Kidney (tissue), 14 donors: ENCODE measurements around the gene IRX1. TPM values are rescaled to one million over a fixed set of nuclear protein-coding genes. Genes with fewer than 3 reads are reported as not detected.
A peak's percentile ranks its signal among the peaks of the same experiment; 100 is the strongest.

Experiments
- DNase-seq, 5 donors: peaks; one replicate each; pipeline ENCODE4 v3.0.0-alpha.2; 2013 to 2020
- FAIRE-seq: peaks from 2 replicates; lab custom pipeline; 2012; peaks lifted over from hg19 to GRCh38; lab: Jason Lieb, UNC
- H3K27ac ChIP-seq, 2 donors: one replicate each; pipeline ENCODE4 v1.7.0; 2013; ENCODE audit warnings: low read depth in 2 of 2, low read length in 2 of 2, inconsistent platforms in 1 of 2
- H3K27me3 ChIP-seq: one replicate; pipeline ENCODE4 v1.7.1; 2013; ENCODE audit warnings: low read length, inconsistent platforms; ENCODE audit not compliant: control insufficient read depth, insufficient read depth
- H3K36me3 ChIP-seq, 3 donors: one replicate each; pipeline versions ENCODE4 v1.7.0 to v1.7.1; 2013; ENCODE audit warnings: low read length in 3 of 3, control low read depth in 1 of 3, inconsistent platforms in 1 of 3; ENCODE audit not compliant: insufficient read depth in 3 of 3, control insufficient read depth in 2 of 3
- H3K4me1 ChIP-seq, 3 donors: one replicate each; pipeline versions ENCODE4 v1.7.0 to v1.7.1; 2013; ENCODE audit warnings: low read length in 3 of 3, inconsistent platforms in 1 of 3, low read depth in 1 of 3; ENCODE audit not compliant: control insufficient read depth in 2 of 3, insufficient read depth in 2 of 3
- H3K4me3 ChIP-seq, 3 donors: one replicate each; pipeline versions ENCODE4 v1.7.0 to v1.8.1; 2013; ENCODE audit warnings: low read length in 3 of 3, control low read depth in 1 of 3, inconsistent platforms in 1 of 3
- H3K9ac ChIP-seq, 3 donors: one replicate each; pipeline versions ENCODE4 v1.7.0 to v1.7.1; 2013; ENCODE audit warnings: low read length in 3 of 3, control low read depth in 1 of 3, inconsistent platforms in 1 of 3
- H3K9me3 ChIP-seq, 3 donors: one replicate each; pipeline versions ENCODE4 v1.7.0 to v1.7.1; 2013; ENCODE audit warnings: low read length in 3 of 3, control low read depth in 1 of 3, inconsistent platforms in 1 of 3; ENCODE audit not compliant: control insufficient read depth in 2 of 3, insufficient read depth in 1 of 3
- CTCF ChIP-seq: IDR thresholded peaks from 3 replicates; pipeline ENCODE4 v1.5.1; 2012; ENCODE audit warnings: mild to moderate bottlenecking, moderate library complexity, borderline replicate concordance; ENCODE audit not compliant: insufficient read depth; ENCODE audit errors: extremely low read depth
- intact Hi-C: fragments of 100-400 bp; cut with DNase I; formaldehyde crosslinking; loops from one replicate; pipeline ENCODE4 v1.11.1; 2022
- polyA plus RNA-seq: library from polyadenylated mRNA; stranded (reverse); fragments of 350-450 nt; fragmentation: Illumina TruSeq; extraction: RNeasy Lipid Tissue Mini Kit (QIAGEN cat#74804); gene quantifications from one replicate; pipeline ENCODE4 v1.2.3, GENCODE V29; 2014; ENCODE audit warnings: low read depth, low replicate concordance; ENCODE audit not compliant: insufficient read depth
- total RNA-seq: library from RNA; stranded (reverse); fragmentation: NEBNext Ultra II Directional; extraction: Animal tissue kit (Norgen Biotek cat#: 25700); gene quantifications from one replicate; pipeline ENCODE4 v1.2.1, GENCODE V29; 2021
- donor health status: control.
- donor health status: control.
- donor health status: control.
- donor health status: control.
- donor health status: control.
- donor health status: DM: yes; HTN: yes; CAD: no.
- donor health status: Normal renal cell carcinoma (clear cell type).

Gene IRX1
- total and polyA plus RNA-seq, 2 donors from 2014 or later: 17.3 to 62.0 TPM

GRCh38 chr5:3642231-3642630 lies 46.6 kb downstream of the IRX1 start:
- Histone ChIP-seq H3K9ac (no peak overlapping the region), H3K36me3 (no peaks in the 10 kb centered on the region), H3K27me3 (no peaks in the 10 kb centered on the region), H3K9me3 (no peaks in the 10 kb centered on the region), H3K27ac (no peak overlapping the region), H3K4me3 (no peak overlapping the region), H3K4me1 (no peaks in the 10 kb centered on the region)
- TF ChIP-seq CTCF: no peak
- FAIRE-seq: no peak
- intact Hi-C loops: no loop called here
- no peak for DNase-seq

DNA sequence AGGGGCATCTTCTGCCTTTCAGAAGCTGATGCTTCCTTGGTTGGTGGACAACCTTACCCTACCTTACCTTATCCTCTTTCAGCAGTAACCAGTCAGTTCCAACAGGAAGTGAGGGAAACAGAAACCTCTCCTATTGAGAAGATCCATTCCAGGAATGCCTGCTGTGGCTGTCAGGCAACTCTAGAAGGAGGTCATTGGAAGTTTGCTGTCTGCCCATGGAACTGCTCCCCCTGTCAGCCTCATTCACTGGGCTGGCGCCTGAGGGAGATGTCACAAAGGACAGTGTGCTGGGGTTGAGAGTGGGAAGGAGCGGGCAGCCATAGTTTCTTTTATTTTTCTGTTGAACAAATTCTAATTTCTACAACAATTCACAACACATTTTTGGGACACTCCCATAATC lies 54.7 kb downstream of the IRX1 start:
- Histone ChIP-seq H3K36me3 (no peaks in the 10 kb centered on the region), H3K4me3 (no peak overlapping the region), H3K27me3 (no peaks in the 10 kb centered on the region), H3K9ac (no peak overlapping the region), H3K4me1 (no peaks in the 10 kb centered on the region), H3K9me3 (no peaks in the 10 kb centered on the region), H3K27ac (no peak overlapping the region)
- no peak for TF ChIP-seq CTCF
- DNase-seq (peak in 1 of 5 donors; percentile 14), FAIRE-seq (no peak)
- intact Hi-C loops: no loop called here

DNA sequence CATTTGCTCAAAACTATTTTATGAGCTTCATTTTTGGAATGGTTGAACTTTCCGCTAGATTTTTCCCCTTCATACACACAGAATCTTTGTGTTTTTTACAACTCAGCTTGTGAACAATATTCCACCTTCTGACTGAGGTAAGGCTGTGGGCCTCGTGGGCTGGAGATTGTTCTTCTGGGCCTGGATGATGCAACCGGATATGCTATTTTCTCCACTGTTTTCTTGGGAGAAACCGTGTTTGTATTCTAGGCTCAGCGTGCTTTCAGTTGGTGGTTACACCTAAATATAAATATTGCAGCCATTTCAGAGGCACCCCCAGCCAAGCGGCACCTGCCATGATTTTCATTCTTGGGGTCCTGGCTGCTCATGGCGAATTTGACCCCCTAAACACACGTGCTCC lies 55.2 kb downstream of the IRX1 start:
- H3K9ac ChIP-seq: no peak overlapping the region
- no peak overlapping the region for H3K4me3 ChIP-seq
- no peak overlapping the region for H3K27ac ChIP-seq
- DNase-seq: peak in 1 of 5 donors; percentile 4
- H3K27me3 ChIP-seq: no peaks in the 10 kb centered on the region
- TF ChIP-seq CTCF: no peak
- intact Hi-C loops: no loop called here
- H3K4me1 ChIP-seq: no peaks in the 10 kb centered on the region
- FAIRE-seq: no peak
- H3K36me3 ChIP-seq: no peaks in the 10 kb centered on the region
- no peaks in the 10 kb centered on the region for H3K9me3 ChIP-seq
